Calu3 (cell line): ENCODE results near the gene LAX1. TPM values are rescaled to one million over a fixed set of nuclear protein-coding genes. Genes with fewer than 3 reads are reported as not detected.

ENCODE experiments used
- BruUV-seq: library from RNA; stranded (reverse); fragments of 400-500 nt; replicated peaks from 2 replicates; lab custom pipeline; 2021; lab: Mats Ljungman, UMichigan
- CTCF ChIA-PET: fragments of 300-600 bp; sonication (Branson Sonifier 250); formaldehyde crosslinking; loops from one replicate; lab custom pipeline; 2022; ENCODE audit warnings: antibody characterized with exemption; lab: Charles Lee
- DNase-seq: peaks from one replicate; pipeline ENCODE4 v3.0.0; 2022
- H3K27ac Mint-ChIP-seq: one replicate; pipeline ENCODE4 v1.8.0; 2022; ENCODE audit warnings: mixed read lengths; ENCODE audit not compliant: unreplicated experiment
- H3K27me3 Mint-ChIP-seq: one replicate; pipeline ENCODE4 v1.8.0; 2022; ENCODE audit warnings: mixed read lengths; ENCODE audit not compliant: unreplicated experiment
- H3K36me3 Mint-ChIP-seq: one replicate; pipeline ENCODE4 v1.8.0; 2022; ENCODE audit warnings: mild to moderate bottlenecking, moderate library complexity, mixed read lengths; ENCODE audit not compliant: insufficient read depth, unreplicated experiment
- H3K4me1 Mint-ChIP-seq: one replicate; pipeline ENCODE4 v1.8.0; 2022; ENCODE audit warnings: mild to moderate bottlenecking, low read depth, mixed read lengths; ENCODE audit not compliant: unreplicated experiment
- H3K4me3 Mint-ChIP-seq: one replicate; pipeline ENCODE4 v1.8.0; 2022; ENCODE audit warnings: mild to moderate bottlenecking, low read depth, moderate library complexity, mixed read lengths; ENCODE audit not compliant: unreplicated experiment
- H3K9me3 Mint-ChIP-seq: one replicate; pipeline ENCODE4 v1.8.0; 2022; ENCODE audit warnings: low read depth, mixed read lengths; ENCODE audit not compliant: unreplicated experiment
- intact Hi-C: fragments of 100-400 bp; cut with micrococcal nuclease; formaldehyde crosslinking; loops from one replicate; pipeline ENCODE4 v1.10.0; 2022; ENCODE audit not compliant: unreplicated experiment
- total RNA-seq: library from RNA; stranded (reverse); gene quantifications from 2 replicates; pipeline ENCODE4 v1.2.3, GENCODE V29; 2022
- TF ChIP-seq, protein P1 (sequence below): fragments of 200-600 bp; IDR thresholded peaks from one replicate; pipeline ENCODE4 v1.8.0; 2022; ENCODE audit warnings: antibody characterized with exemption; ENCODE audit not compliant: unreplicated experiment

LAX1 gene
- total RNA-seq, 1 experiment from 2014 or later: not detected

DNA sequence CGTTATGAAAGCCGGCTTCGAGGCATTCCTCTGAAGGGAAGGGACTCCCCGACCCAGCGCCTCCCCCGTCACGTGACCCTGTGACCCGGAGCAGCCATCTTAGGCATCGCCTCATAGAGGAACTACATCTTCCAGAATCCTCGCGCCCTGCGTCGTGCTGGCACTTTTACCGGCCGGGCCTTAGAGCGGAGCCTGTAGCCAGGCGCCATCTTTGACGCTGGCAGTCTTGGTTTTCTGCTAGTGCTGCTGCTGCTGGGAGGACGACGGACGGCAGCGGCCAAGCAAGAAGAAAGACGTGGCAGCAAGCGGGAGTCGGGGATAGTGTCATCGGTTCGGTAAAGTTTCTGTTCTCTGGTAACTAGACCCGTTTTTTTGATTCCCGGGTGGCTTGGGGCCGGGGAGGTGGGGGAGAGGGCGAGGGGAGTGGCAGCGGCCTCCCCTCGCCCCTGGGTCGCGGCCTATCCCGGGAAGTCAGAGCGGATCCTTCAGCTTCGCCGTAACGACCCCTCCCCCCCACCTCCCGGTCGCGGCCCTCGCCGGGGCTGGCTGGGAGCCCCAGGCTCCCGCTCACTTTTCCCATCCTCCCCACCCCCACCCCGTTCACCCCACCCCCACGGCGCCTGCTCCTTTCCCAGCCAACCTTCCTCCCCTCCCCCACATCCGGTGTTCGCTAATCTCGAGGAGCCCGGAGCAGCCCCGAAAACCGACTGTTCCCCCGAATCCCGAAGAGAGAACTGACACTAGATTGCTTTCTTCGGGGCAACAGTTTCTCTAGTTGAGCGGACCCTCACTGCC, 30.7 kb downstream of the LAX1 start, which contains the start of the genes ZBED6 and ZC3H11A:
ZBED6 (plus strand) TSS at position 183 of the 795 bp plus-strand sequence. CDS start 1,900 bp downstream, outside the sequence.
ZC3H11A (plus strand) TSS at position 183 of the 795 bp plus-strand sequence. CDS start 21,448 bp downstream, outside the sequence.
- CTCF ChIA-PET: interaction anchor here (0.7 kb wide), 1 partner anchor 129 kb away, joined by 3 read pairs; no protein-coding TSS in a partner anchor

DNA sequence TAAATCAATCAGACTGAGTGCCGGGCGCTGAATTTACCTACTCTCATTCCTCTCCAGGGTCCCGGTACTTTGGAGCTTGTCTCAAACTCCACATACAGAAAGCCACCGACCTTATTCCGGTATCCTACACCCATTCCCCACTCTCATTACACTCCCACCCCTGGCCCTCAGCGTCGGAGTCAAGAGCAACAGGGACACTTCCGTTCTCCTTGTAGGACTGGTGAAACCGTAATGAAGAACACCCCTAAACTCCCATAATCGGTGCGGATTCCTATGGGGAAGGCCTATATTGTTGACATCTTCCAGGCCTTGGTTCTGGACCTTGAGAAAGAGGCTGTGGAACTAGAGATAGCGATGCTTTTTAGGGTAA, 31.2 kb downstream of the LAX1 start:
- CTCF ChIA-PET: interaction anchor here (0.7 kb wide), 1 partner anchor 128 kb away, joined by 3 read pairs; no protein-coding TSS in a partner anchor
- BruUV-seq: no TSS peak
- TF ChIP-seq, protein P1, sequence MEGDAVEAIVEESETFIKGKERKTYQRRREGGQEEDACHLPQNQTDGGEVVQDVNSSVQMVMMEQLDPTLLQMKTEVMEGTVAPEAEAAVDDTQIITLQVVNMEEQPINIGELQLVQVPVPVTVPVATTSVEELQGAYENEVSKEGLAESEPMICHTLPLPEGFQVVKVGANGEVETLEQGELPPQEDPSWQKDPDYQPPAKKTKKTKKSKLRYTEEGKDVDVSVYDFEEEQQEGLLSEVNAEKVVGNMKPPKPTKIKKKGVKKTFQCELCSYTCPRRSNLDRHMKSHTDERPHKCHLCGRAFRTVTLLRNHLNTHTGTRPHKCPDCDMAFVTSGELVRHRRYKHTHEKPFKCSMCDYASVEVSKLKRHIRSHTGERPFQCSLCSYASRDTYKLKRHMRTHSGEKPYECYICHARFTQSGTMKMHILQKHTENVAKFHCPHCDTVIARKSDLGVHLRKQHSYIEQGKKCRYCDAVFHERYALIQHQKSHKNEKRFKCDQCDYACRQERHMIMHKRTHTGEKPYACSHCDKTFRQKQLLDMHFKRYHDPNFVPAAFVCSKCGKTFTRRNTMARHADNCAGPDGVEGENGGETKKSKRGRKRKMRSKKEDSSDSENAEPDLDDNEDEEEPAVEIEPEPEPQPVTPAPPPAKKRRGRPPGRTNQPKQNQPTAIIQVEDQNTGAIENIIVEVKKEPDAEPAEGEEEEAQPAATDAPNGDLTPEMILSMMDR: no peak
- peaks cover 19% of the 10 kb centered on the region for H3K4me1 Mint-ChIP-seq
- peaks cover 41% of the 10 kb centered on the region for H3K36me3 Mint-ChIP-seq
- H3K4me3 Mint-ChIP-seq: peak overlapping the region; percentile 95
- DNase-seq: peak; percentile 21
- peak overlapping the region; percentile 99 for H3K27ac Mint-ChIP-seq
- no peaks in the 10 kb centered on the region for H3K27me3 Mint-ChIP-seq
- intact Hi-C loops: no loop called here
- peaks cover 2% of the 10 kb centered on the region for H3K9me3 Mint-ChIP-seq

More for the DNA sequence above, 30.7 kb downstream of the LAX1 start, which contains the start of the genes ZBED6 and ZC3H11A:
- no TSS peak for BruUV-seq
- DNase-seq: peak; percentile 99
- H3K9me3 Mint-ChIP-seq: peaks cover 2% of the 10 kb centered on the region
- intact Hi-C loops: no loop called here
- H3K4me1 Mint-ChIP-seq: peaks cover 19% of the 10 kb centered on the region
- peaks cover 41% of the 10 kb centered on the region for H3K36me3 Mint-ChIP-seq
- TF ChIP-seq, protein P1: no peak
- no peaks in the 10 kb centered on the region for H3K27me3 Mint-ChIP-seq
- peak within 1 kb of the TSS; percentile 99 for H3K27ac Mint-ChIP-seq
- H3K4me3 Mint-ChIP-seq: peak within 1 kb of the TSS; percentile 95

- Mint-ChIP-seq H3K27ac (no peak overlapping the region), H3K9me3 (peaks cover 2% of the 10 kb centered on the region), H3K27me3 (no peaks in the 10 kb centered on the region), H3K4me3 (peak overlapping the region; percentile 95), H3K36me3 (peaks cover 41% of the 10 kb centered on the region), H3K4me1 (peaks cover 19% of the 10 kb centered on the region)
- BruUV-seq: no TSS peak
- CTCF ChIA-PET: no interaction called here
- TF ChIP-seq, protein P1: no peak
- intact Hi-C loops: no loop called here
- no peak for DNase-seq
Observed at GRCh38 chr1:203797216-203797615, 32.2 kb downstream of the LAX1 start.

DNA sequence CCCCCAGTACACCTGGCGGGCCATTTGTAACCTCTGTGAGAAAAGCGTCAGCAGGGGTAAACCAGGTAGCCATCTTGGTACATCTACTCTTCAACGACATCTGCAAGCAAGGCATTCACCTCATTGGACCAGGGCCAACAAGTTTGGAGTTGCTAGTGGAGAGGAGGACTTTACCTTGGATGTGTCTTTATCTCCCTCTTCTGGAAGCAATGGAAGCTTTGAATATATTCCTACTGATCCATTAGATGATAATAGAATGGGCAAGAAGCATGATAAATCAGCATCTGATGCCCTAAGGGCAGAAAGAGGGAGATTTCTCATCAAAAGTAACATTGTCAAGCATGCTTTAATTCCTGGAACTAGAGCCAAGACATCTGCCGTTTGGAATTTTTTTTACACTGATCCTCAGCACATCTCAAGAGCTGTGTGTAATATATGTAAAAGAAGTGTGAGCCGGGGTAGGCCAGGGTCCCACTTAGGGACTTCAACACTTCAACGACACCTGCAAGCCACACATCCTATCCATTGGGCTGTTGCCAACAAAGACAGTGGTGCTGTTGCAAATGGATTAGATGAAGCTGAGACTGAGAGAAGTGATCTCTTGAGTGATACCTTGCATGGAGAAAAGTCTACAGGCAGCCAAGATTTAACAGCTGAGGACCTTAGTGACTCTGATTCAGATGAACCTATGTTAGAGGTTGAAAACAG, 33.1 kb downstream of the LAX1 start:
- intact Hi-C loops: no loop called here
- Mint-ChIP-seq H3K4me1 (peaks cover 19% of the 10 kb centered on the region), H3K27me3 (no peaks in the 10 kb centered on the region), H3K27ac (no peak overlapping the region), H3K36me3 (peaks cover 47% of the 10 kb centered on the region), H3K9me3 (peaks cover 2% of the 10 kb centered on the region), H3K4me3 (no peak overlapping the region)
- TF ChIP-seq, protein P1: no peak
- CTCF ChIA-PET: no interaction called here
- DNase-seq: no peak
- no TSS peak for BruUV-seq
